Activated CD4-positive, CD25-positive, alpha-beta regulatory T cell treated with anti-CD3 and anti-CD28 coated beads, Interleukin-2, amount 50 U/mL, for 72 hours (primary cell): Measurements from ENCODE around the gene PDE11A.

Source experiments
- DNase-seq: peaks from one replicate; pipeline ENCODE4 v3.0.0; 2021

Gene PDE11A

GRCh38 chr2:177683661-177684069, 388.9 kb downstream of the PDE11A start:
- DNase-seq, result no peak

- DNase-seq, result no peak
These were observed 389.5 kb downstream of the PDE11A start for GRCh38 chr2:177682836-177683660.

GRCh38 chr2:177682006-177682405, 390.6 kb downstream of the PDE11A start:
- no peak for DNase-seq

GRCh38 chr2:177680866-177681712, 391.5 kb downstream of the PDE11A start:
- DNase-seq, result no peak

GRCh38 chr2:177679611-177680605, 392.7 kb downstream of the PDE11A start:
- no peak for DNase-seq

GRCh38 chr2:177678939-177679338, 393.6 kb downstream of the PDE11A start:
- DNase-seq, result no peak

- no peak for DNase-seq
These were observed 395.9 kb downstream of the PDE11A start for GRCh38 chr2:177676636-177677035.

- no peak for DNase-seq
These were observed 396.8 kb downstream of the PDE11A start for GRCh38 chr2:177675825-177676224.

GRCh38 chr2:177675350-177675821, 397.2 kb downstream of the PDE11A start:
- DNase-seq, result no peak

GRCh38 chr2:177673602-177674595, 398.7 kb downstream of the PDE11A start:
- no peak for DNase-seq

GRCh38 chr2:177671662-177672061, 400.9 kb downstream of the PDE11A start:
- DNase-seq, result no peak

GRCh38 chr2:177670791-177671535, 401.6 kb downstream of the PDE11A start:
- DNase-seq, result no peak

- DNase-seq, result no peak
These were observed 402.8 kb downstream of the PDE11A start for GRCh38 chr2:177669625-177670330.

GRCh38 chr2:177669201-177669600, 403.4 kb downstream of the PDE11A start:
- no peak for DNase-seq

- DNase-seq, result no peak
These were observed 404.0 kb downstream of the PDE11A start for GRCh38 chr2:177668617-177669016.

GRCh38 chr2:177667626-177668025, 405.0 kb downstream of the PDE11A start:
- no peak for DNase-seq

GRCh38 chr2:177666408-177666807, 406.2 kb downstream of the PDE11A start:
- no peak for DNase-seq

- no peak for DNase-seq
These were observed 406.6 kb downstream of the PDE11A start for GRCh38 chr2:177665948-177666347.

GRCh38 chr2:177665328-177665727, 407.2 kb downstream of the PDE11A start:
- DNase-seq, result no peak

- no peak for DNase-seq
These were observed 409.7 kb downstream of the PDE11A start for GRCh38 chr2:177662895-177663294.
